Measurements from ENCODE around the gene NMNAT2.

NMNAT2 gene

DNA sequence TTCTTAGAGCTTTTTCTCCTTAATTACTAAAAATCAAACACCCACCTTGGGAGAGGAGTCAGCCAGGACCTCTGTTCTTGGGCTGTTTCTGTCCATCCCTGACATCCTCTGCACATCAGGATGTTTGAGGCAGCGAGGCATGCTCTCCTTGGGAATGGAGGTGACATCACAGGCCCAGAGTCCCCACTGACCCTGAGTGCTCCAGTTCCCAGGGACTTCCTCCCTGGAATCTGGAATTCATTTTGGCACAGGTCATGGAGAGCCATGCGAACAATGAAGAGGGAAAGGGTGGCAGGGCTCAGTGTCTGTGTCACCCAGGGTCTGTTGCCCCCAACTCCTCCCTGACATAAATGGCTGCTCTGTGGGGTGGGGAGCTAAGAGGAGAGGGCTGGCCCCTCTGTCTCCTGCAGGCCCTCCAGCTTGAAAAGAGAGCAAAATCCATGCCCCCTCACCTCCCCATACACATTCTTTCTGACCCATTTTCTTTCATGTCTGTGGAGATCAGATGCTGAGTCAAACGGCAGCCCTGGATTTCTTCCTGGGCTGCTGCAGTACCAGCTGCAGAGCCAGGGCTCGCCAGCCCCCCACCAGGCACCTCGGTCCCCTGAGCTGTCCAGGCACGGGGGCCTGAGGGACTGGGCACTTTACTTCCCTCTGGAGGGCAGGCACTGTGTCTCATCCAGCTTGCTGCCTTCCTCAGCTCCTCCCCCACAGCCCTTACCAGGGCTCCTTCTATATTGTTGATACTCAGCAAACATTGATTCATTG is 102.0 kb downstream of the NMNAT2 start:
- Histone ChIP-seq H3K79me2 (ENCODE audit: low read length) (no peaks in the 10 kb centered on the region), H3K4me1 (ENCODE audit: low read length) (peaks cover 6% of the 10 kb centered on the region; the same call in 1 of the 2 replicates), H3K9ac (ENCODE audit: low read length) (no peak overlapping the region), H3K9me3 (ENCODE audit: insufficient read depth, low read length) (no peaks in the 10 kb centered on the region), H4K20me1 (ENCODE audit: insufficient read depth, low read length) (no peaks in the 10 kb centered on the region), H3K4me3 (ENCODE audit: low read length) (no peak overlapping the region), H2AFZ (ENCODE audit: low read depth, low read length) (no peak overlapping the region), H3K36me3 (replicated peaks; ENCODE audit: low read depth, low read length) (no peaks in the 10 kb centered on the region), H3K27ac (ENCODE audit: low read length) (no peak overlapping the region), H3K27me3 (ENCODE audit: low read depth, low read length) (0 out of 2 replicates have a peak, but pooled peaks cover 2% of the 10 kb centered on the region), H3K4me2 (ENCODE audit: low read length) (no peak overlapping the region)
- TF ChIP-seq EZH2phosphoT487 (IDR thresholded peaks at IDR 0.05; ENCODE audit: low read depth) = no peak
- TF ChIP-seq, protein P1, sequence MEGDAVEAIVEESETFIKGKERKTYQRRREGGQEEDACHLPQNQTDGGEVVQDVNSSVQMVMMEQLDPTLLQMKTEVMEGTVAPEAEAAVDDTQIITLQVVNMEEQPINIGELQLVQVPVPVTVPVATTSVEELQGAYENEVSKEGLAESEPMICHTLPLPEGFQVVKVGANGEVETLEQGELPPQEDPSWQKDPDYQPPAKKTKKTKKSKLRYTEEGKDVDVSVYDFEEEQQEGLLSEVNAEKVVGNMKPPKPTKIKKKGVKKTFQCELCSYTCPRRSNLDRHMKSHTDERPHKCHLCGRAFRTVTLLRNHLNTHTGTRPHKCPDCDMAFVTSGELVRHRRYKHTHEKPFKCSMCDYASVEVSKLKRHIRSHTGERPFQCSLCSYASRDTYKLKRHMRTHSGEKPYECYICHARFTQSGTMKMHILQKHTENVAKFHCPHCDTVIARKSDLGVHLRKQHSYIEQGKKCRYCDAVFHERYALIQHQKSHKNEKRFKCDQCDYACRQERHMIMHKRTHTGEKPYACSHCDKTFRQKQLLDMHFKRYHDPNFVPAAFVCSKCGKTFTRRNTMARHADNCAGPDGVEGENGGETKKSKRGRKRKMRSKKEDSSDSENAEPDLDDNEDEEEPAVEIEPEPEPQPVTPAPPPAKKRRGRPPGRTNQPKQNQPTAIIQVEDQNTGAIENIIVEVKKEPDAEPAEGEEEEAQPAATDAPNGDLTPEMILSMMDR (IDR thresholded peaks at IDR 0.05; ENCODE audit: low read depth, low read length) = no peak

DNA sequence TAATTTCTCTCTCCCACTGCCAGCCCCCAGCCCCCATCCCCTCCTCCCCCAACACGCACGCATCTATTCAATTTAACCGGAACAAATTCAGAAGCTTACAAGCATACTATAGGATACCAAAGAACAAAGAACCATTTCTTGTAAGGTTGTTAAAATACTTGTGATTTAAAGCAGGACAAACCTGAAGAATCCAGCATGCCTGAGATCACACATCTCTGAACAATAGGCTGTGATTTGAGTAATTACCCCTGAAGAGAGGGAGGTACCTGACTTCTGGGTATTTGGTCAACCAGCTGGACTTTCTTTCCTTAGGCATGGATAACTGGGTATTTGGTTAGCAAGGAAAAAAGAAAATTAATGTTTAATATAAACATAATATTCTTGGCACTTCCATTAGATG is 105.1 kb downstream of the NMNAT2 start:
- no peak overlapping the region for H3K4me2 ChIP-seq (ENCODE audit: low read length)
- H3K27ac ChIP-seq (ENCODE audit: low read length) = no peak overlapping the region
- no peaks in the 10 kb centered on the region for H4K20me1 ChIP-seq (ENCODE audit: insufficient read depth, low read length)
- no peaks in the 10 kb centered on the region for H3K36me3 ChIP-seq (replicated peaks; ENCODE audit: low read depth, low read length)
- peaks cover under 1% of the 10 kb centered on the region; the same call in 1 of the 2 replicates for H3K4me1 ChIP-seq (ENCODE audit: low read length)
- TF ChIP-seq EZH2phosphoT487 (IDR thresholded peaks at IDR 0.05; ENCODE audit: low read depth) = no peak
- TF ChIP-seq, protein P1 (IDR thresholded peaks at IDR 0.05; ENCODE audit: low read depth, low read length) = no peak
- H2AFZ ChIP-seq (ENCODE audit: low read depth, low read length) = no peak overlapping the region
- H3K27me3 ChIP-seq (ENCODE audit: low read depth, low read length) = no peaks in the 10 kb centered on the region
- H3K9me3 ChIP-seq (ENCODE audit: insufficient read depth, low read length) = no peaks in the 10 kb centered on the region
- H3K4me3 ChIP-seq (ENCODE audit: low read length) = no peak overlapping the region
- no peak overlapping the region for H3K9ac ChIP-seq (ENCODE audit: low read length)
- no peaks in the 10 kb centered on the region for H3K79me2 ChIP-seq (ENCODE audit: low read length)

DNA sequence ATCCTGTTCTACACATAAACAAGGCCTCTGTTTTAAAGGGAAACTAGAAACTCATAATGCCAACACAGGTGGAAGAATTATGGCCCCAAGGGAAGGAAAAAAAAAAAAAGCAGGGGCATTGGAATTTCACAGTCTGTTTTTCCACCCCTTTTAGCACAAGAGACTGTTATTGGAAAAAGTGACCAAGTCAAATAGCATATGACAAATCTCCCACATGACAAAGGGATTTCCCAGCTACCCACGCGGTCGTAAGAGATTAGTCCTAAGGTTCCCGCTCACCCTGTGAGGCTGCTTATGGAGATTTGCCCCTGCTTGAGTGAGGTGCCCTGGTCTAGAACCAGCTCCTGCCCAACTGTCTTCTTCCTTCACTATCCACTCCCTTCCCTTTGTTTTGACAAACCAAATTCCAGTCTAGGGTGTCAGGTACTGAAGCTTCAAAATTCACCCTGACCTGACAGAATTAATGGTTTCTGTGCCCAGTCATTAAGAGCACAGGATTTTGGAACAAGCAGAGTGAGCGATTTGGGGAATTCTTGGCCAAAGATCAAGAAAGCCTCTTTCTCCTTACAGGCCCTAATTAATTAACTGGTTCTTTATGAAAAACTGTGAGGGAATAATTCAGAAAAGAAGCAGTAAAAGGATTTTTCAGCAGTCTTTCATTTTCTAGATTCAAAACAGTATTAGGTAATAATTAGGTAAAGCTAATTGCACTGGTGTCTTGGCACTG is 107.3 kb downstream of the NMNAT2 start:
- Histone ChIP-seq H3K36me3 (replicated peaks; ENCODE audit: low read depth, low read length) (no peaks in the 10 kb centered on the region), H4K20me1 (ENCODE audit: insufficient read depth, low read length) (no peaks in the 10 kb centered on the region), H3K27ac (ENCODE audit: low read length) (no peak overlapping the region), H3K9ac (ENCODE audit: low read length) (no peak overlapping the region), H3K4me1 (ENCODE audit: low read length) (peaks cover 11% of the 10 kb centered on the region), H3K79me2 (ENCODE audit: low read length) (no peaks in the 10 kb centered on the region), H3K9me3 (ENCODE audit: insufficient read depth, low read length) (no peaks in the 10 kb centered on the region), H3K27me3 (ENCODE audit: low read depth, low read length) (no peaks in the 10 kb centered on the region), H3K4me3 (ENCODE audit: low read length) (no peak overlapping the region), H3K4me2 (ENCODE audit: low read length) (no peak overlapping the region), H2AFZ (ENCODE audit: low read depth, low read length) (no peak overlapping the region)
- TF ChIP-seq EZH2phosphoT487 (IDR thresholded peaks at IDR 0.05; ENCODE audit: low read depth) = no peak
- TF ChIP-seq, protein P1 (IDR thresholded peaks at IDR 0.05; ENCODE audit: low read depth, low read length) = no peak

DNA sequence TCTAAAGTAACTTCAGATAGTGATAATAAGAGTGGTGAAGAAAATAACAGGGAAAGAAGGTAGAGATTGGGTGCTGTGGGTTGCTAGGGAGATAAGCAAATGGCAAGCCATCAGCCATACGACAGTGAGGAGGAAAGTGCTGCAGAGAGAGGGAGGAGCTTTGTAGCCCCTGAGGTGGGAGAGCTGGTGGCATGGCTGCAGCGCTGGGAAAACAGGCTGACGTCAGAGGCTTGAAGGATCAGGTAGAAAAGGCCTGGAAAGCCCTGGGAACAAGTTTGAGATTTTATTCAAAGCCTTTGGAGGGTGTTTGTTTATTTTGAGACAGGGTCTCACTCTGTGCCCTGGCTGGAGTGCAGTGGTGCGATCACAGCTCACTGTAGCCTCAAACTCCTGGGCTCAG is 109.5 kb downstream of the NMNAT2 start:
- no peaks in the 10 kb centered on the region for H3K27me3 ChIP-seq (ENCODE audit: low read depth, low read length)
- no peak overlapping the region for H3K27ac ChIP-seq (ENCODE audit: low read length)
- H2AFZ ChIP-seq (ENCODE audit: low read depth, low read length) = no peak overlapping the region
- no peaks in the 10 kb centered on the region for H3K9me3 ChIP-seq (ENCODE audit: insufficient read depth, low read length)
- no peaks in the 10 kb centered on the region for H3K79me2 ChIP-seq (ENCODE audit: low read length)
- H3K4me2 ChIP-seq (ENCODE audit: low read length) = no peak overlapping the region
- H4K20me1 ChIP-seq (ENCODE audit: insufficient read depth, low read length) = no peaks in the 10 kb centered on the region
- H3K9ac ChIP-seq (ENCODE audit: low read length) = no peak overlapping the region
- H3K36me3 ChIP-seq (replicated peaks; ENCODE audit: low read depth, low read length) = no peaks in the 10 kb centered on the region
- H3K4me3 ChIP-seq (ENCODE audit: low read length) = no peak overlapping the region
- TF ChIP-seq, protein P1 (IDR thresholded peaks at IDR 0.05; ENCODE audit: low read depth, low read length) = no peak
- TF ChIP-seq EZH2phosphoT487 (IDR thresholded peaks at IDR 0.05; ENCODE audit: low read depth) = no peak
- peaks cover 11% of the 10 kb centered on the region for H3K4me1 ChIP-seq (ENCODE audit: low read length)

Data from OCI-LY3 (cell line).